Measurements from ENCODE around the gene TMEM108. TPM values are rescaled to one million over a fixed set of nuclear protein-coding genes. Genes with fewer than 3 reads are reported as not detected.

Gene TMEM108
- total RNA-seq, 1 donor from 2014 or later = 6.1 TPM

DNA sequence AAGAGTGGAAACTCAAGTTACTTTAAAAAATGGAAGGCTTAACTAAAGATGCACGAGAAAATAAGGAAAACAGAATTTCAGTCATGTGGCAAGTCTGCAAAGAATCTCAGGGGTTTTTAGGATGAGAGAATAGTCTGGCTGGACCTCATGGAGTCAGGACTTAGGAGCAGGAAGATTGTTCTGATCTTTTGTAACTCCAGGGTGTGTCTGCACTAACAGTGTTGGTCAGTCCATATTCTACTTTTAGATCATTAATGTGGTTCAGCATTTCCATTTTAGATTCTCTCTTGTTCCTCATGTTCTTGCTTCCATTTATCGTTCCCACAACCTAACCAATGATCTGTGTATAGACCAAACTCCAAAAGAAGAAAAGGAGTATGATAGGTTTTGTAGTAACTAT lies 15.3 kb downstream of the TMEM108 start:
- H3K27me3 Mint-ChIP-seq = no peaks in the 10 kb centered on the region
- H3K9me3 Mint-ChIP-seq (ENCODE audit: low read depth) = no peaks in the 10 kb centered on the region
- no peak overlapping the region for H3K27ac Mint-ChIP-seq
- TF ChIP-seq, protein P1, sequence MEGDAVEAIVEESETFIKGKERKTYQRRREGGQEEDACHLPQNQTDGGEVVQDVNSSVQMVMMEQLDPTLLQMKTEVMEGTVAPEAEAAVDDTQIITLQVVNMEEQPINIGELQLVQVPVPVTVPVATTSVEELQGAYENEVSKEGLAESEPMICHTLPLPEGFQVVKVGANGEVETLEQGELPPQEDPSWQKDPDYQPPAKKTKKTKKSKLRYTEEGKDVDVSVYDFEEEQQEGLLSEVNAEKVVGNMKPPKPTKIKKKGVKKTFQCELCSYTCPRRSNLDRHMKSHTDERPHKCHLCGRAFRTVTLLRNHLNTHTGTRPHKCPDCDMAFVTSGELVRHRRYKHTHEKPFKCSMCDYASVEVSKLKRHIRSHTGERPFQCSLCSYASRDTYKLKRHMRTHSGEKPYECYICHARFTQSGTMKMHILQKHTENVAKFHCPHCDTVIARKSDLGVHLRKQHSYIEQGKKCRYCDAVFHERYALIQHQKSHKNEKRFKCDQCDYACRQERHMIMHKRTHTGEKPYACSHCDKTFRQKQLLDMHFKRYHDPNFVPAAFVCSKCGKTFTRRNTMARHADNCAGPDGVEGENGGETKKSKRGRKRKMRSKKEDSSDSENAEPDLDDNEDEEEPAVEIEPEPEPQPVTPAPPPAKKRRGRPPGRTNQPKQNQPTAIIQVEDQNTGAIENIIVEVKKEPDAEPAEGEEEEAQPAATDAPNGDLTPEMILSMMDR (IDR thresholded peaks at IDR 0.05; ENCODE audit: unreplicated experiment) = no peak
- no peak overlapping the region for H3K4me3 Mint-ChIP-seq (ENCODE audit: low read depth)
- DNase-seq (ENCODE audit: low spot score, unreplicated experiment) = no peak
- peaks cover 1% of the 10 kb centered on the region for H3K4me1 Mint-ChIP-seq (ENCODE audit: low read depth)
- H3K36me3 Mint-ChIP-seq (ENCODE audit: insufficient read depth) = no peaks in the 10 kb centered on the region

DNA sequence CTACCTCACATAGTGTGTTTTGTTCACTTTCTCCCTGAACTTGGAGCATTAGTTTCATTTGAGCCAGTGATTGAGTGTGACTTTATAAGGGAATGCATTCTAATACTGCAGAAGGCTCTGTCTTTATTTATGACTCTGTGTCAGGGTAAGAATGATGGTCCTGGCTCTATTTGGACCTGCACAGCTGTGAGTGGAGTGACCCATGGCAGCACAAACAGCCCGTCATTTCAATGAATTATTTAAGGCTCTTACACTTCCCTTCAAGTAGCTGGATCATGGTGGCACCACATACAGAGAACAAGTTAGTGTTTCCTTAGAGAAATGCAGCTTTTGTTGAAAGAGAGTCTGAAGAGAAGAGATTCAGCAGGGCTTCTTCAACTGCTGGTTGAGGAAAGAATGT lies 16.4 kb downstream of the TMEM108 start:
- TF ChIP-seq, protein P1 (IDR thresholded peaks at IDR 0.05; ENCODE audit: unreplicated experiment) = no peak
- no peaks in the 10 kb centered on the region for H3K27me3 Mint-ChIP-seq

DNA sequence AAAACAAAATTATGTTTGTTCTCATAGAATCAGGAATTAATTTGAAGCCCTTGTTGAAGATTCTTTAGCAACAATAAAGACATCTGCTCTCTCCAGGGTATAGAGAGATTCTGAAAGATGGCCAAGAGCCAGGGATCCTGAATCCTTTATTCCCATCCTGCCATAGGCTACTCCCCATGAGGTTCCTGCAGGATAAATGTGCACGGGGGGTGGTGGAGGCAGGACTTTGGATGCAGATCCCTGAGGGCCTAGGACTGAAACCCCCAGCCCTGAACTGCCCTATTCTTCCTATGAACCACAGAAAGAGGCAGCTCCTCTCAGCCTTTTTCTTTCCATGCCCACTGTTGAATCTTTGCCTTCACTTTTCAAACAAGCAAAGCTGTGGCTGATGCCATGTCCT lies 17.1 kb downstream of the TMEM108 start:
- H3K4me3 Mint-ChIP-seq (ENCODE audit: low read depth) = no peak overlapping the region
- H3K27ac Mint-ChIP-seq = no peak overlapping the region
- H3K27me3 Mint-ChIP-seq = no peaks in the 10 kb centered on the region
- no peak for DNase-seq (ENCODE audit: low spot score, unreplicated experiment)
- no peaks in the 10 kb centered on the region for H3K9me3 Mint-ChIP-seq (ENCODE audit: low read depth)
- TF ChIP-seq, protein P1 (IDR thresholded peaks at IDR 0.05; ENCODE audit: unreplicated experiment) = no peak
- H3K36me3 Mint-ChIP-seq (ENCODE audit: insufficient read depth) = no peaks in the 10 kb centered on the region
- peaks cover 3% of the 10 kb centered on the region for H3K4me1 Mint-ChIP-seq (ENCODE audit: low read depth)

More for the DNA sequence above, 16.4 kb downstream of the TMEM108 start:
- Mint-ChIP-seq H3K4me1 (ENCODE audit: low read depth) (peaks cover 1% of the 10 kb centered on the region), H3K27ac (no peak overlapping the region), H3K4me3 (ENCODE audit: low read depth) (no peak overlapping the region), H3K9me3 (ENCODE audit: low read depth) (no peaks in the 10 kb centered on the region), H3K36me3 (ENCODE audit: insufficient read depth) (no peaks in the 10 kb centered on the region)
- DNase-seq (ENCODE audit: low spot score, unreplicated experiment) = no peak

DNA sequence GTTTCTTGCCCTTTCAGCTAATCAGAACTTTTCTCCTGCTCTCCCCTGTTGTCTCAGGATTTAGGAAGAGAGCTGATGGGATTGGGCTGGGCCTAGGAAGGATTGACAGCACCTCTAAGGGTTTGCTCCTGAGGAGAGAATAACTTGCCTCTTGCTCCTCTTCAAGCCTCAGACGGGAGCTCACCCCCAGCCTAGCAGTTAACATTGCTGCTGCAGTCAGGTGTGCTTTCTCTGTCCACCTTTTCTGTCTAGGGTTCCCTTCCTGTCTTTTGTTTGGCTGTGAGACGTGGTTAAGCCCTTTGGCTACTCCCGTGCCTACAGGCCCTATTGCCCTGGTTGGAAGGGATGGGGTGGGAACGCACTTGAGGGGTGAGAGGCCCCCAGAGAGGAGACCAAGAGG lies 20.1 kb downstream of the TMEM108 start:
- TF ChIP-seq, protein P1 (IDR thresholded peaks at IDR 0.05; ENCODE audit: unreplicated experiment) = no peak
- DNase-seq (ENCODE audit: low spot score, unreplicated experiment) = no peak
- Mint-ChIP-seq H3K4me1 (ENCODE audit: low read depth) (peaks cover 4% of the 10 kb centered on the region), H3K27me3 (no peaks in the 10 kb centered on the region), H3K9me3 (ENCODE audit: low read depth) (no peaks in the 10 kb centered on the region), H3K27ac (peak overlapping the region; percentile 47), H3K36me3 (ENCODE audit: insufficient read depth) (no peaks in the 10 kb centered on the region), H3K4me3 (ENCODE audit: low read depth) (no peak overlapping the region)

DNA sequence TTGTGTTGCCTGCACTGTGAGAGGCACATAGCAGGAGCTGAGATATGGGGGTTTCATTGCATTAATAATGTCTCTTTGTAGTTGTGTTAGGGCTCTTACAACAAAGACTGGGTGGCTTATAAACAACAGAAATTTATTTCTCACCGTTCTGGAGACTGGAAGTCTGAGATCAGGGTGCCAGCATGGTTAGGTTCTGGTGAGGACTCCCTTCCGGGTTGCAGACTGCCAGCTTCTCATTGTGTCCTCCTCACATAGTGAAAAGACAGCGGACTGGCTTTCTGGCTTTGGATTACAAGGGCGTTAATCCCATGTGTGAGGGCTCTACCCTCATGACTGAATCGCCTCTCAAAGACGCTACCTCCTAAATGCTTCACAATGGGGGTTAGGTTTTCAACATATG lies 20.6 kb downstream of the TMEM108 start:
- H3K4me3 Mint-ChIP-seq (ENCODE audit: low read depth) = no peak overlapping the region
- no peaks in the 10 kb centered on the region for H3K27me3 Mint-ChIP-seq
- TF ChIP-seq, protein P1 (IDR thresholded peaks at IDR 0.05; ENCODE audit: unreplicated experiment) = no peak
- H3K9me3 Mint-ChIP-seq (ENCODE audit: low read depth) = no peaks in the 10 kb centered on the region
- DNase-seq (ENCODE audit: low spot score, unreplicated experiment) = no peak
- no peaks in the 10 kb centered on the region for H3K36me3 Mint-ChIP-seq (ENCODE audit: insufficient read depth)
- H3K4me1 Mint-ChIP-seq (ENCODE audit: low read depth) = peaks cover 4% of the 10 kb centered on the region
- H3K27ac Mint-ChIP-seq = no peak overlapping the region
